DMS53 (cell line): ENCODE data around the gene BID.
"Not testable (repeated sequence)": the region's sequence is repeated elsewhere in the genome, so short reads cannot be mapped to it uniquely, and the experiment has no call there.

Source experiments
- DNase-seq: peaks from one replicate; lab custom pipeline; 2025; lab: John Stamatoyannopoulos, UW

BID gene

DNA sequence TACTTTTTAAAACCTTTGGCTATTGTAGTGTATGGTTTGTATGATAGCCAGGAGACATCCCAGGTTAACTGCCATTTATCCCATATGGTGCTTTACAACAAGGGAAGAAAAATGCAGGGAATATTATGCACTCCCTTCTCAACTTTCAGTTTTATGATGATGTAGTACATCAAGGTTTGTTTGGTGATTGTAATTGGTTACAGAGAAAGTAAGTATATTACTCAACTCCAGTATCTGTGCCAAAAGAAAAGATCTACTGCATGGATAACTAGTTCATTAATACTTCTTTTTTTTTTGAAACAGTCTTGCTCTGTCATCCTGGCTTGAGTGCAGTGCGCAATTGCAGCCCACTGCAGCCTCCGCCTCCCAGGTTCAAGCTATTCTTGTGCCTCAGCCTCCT is 70.5 kb downstream of the BID start:
- no peak for DNase-seq

DNA sequence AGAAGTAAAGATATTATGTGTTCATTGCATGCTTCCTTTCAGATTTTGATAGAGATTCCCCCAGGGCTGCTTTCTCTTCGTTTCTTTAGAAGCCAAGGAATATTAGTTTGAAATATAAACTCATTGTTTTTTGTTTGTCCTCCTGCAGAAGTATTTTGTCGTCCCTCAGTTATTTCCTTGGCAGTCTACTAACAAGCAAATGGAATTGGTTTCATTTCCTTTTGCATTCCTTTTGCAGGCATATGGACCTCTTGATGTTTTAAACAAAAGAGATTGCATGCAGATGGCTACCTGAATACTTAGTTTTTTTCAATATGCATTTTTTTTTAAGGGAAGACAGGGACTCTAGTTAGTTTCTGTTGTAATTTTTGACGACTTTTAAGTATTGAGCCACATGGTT is 73.5 kb downstream of the BID start:
- no peak for DNase-seq

DNA sequence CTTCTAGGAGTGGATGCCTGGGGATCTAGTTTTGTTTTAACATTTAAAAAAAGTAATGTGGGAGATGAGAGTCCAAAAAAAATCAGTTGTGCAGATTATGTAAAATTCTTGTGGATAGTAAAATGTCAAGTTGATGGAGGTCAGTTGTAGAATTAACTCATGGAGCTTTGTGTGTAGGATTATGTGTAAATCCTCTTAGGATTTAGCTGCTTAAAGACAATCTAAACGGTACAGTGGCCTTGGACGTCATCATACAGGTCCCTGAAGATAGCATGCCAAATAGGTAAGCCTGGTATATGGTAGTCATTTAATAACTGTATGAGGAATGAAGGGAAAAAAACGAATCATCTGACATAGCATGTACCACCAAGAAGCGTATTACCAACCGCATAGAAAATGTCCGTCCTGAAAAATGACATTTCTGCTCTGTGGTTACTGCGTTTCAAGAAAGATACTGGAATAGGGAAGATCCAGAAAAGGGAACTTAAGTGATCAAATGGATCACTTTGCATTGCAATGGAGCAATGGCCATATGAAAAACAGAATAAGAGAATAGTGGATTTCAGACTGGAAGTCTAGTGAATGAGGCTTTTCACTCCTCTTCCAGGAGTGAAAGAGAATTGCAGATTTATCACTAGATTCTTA is 74.5 kb downstream of the BID start:
- no peak for DNase-seq

DNA sequence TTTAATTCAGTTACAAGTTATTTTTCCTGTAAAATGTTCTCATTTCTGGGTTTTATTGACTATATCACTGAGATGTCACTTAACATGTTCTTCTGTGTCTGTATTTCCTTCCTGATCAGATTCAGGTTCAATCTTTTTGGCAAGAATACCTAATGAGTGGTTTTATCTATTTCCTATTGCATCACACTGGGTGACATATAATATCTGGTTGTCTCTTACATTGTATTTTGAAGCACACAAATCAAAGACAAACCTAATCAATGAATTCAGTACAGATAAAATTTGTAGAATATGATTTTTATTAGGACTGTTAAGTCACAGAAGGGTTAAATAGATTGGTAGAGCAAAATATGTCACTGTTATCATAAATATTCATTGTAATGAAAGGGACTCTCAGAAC is 75.3 kb downstream of the BID start:
- DNase-seq: no peak

DNA sequence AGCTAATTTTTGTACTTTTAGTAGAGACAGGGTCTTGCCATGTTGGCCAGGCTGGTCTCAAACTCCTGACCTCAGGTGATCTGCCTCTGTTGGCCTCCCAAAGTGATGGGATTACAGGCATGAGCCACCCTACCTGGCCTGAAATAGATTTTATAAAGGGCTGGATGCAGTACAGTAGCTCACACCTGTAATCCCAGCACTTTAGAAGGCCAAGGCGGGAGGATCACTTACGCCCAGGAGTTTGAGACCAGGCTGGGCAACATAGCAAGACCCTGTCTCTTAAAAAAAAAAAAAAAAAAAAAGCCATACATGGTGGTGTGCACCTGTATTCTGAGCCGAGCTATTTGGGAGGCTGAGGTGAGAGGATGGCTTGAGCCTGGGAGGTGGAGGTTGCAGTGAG is 76.0 kb downstream of the BID start:
- DNase-seq: not testable (repeated sequence)

DNA sequence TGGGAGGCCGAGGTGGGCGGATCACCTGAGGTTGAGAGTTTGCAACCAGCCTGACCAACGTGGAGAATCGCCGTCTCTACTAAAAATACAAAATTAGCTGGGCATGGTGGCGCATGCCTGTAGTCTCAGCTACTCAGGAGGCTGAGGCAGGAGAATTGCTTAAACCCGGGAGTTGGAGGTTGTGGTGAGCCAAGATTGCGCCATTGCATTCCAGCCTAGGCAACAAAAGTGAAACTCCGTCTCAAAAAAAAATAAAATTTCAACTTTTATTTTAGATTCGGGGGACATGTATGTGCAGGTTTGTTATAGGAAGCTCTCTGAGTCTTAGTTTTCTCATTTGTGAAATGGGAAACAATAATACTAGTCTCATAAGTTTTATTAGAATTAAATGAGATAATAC is 77.1 kb downstream of the BID start:
- not testable (repeated sequence) for DNase-seq

DNA sequence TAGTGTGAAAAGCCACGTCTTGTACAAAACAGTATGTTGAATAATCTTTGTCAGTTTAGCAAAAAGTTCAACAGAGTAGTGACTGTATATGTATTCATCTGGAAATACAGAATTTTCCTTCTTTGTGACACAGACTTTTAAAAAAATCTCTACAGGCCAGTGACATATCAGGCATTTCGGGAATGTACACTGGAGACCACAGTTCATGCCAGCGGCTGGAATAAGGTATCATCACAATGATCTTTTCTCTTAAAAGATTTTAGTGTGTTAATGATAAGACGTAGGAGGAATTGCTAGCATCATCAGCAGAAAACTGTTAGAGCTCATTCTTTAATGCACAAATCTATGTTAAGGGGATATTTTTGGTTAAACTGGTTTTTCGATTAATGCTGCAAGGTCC is 78.3 kb downstream of the BID start:
- DNase-seq: no peak

DNA sequence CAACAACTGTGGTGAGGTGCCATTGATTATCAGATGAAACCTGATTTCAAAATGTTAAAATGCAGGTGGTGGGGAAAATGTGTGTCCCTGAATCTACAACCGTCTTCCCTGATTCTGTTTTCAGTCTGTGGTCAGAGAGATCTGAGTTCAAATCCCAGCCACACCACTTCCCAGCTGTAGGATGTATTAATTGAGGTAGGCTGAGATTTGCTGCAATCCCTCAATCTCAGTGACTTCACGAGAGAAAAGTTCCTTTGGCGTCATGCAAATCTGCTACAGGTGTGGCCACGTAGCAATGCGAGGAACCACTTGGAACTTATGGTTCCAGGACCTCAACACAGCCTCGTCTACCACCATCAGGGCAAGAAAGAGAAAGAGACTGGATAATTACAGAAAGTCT is 79.5 kb downstream of the BID start:
- no peak for DNase-seq

DNA sequence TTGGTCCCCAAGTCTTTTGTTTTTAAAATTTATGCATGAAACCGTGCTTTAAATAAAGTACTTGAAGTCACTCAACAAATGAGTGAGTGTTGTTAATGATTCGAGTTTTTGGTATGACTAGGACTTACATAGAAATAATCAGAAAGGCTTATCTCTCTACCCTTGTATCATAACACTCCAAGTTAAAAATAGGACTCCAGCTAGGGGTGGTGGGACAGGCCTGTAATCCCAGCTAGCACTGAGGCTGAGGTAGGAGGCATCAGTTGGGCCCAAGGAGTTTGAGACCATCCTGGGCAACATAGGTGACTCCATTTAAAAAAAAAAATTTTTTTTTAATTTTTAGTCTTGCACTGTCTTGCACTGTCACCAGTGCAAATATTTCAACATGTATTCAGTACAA is 80.1 kb downstream of the BID start:
- no peak for DNase-seq

DNA sequence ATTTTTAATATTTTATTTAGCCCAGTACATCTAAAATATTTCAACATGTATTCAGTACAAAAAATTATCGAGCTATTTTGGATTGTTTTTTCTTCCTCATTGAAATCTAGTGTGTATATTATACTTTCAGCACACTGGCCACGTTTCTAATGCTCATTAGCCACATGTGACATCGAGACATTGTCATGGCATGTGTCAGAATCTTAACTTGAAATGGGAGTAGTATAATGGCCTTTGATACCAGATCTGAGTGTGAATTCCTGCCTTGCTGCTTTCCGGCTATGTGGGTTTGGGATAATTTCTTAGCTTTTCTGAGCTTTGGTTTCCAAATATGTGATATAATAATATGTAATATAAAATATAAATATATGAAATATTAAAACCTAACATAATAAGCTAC is 81.4 kb downstream of the BID start:
- no peak for DNase-seq

DNA sequence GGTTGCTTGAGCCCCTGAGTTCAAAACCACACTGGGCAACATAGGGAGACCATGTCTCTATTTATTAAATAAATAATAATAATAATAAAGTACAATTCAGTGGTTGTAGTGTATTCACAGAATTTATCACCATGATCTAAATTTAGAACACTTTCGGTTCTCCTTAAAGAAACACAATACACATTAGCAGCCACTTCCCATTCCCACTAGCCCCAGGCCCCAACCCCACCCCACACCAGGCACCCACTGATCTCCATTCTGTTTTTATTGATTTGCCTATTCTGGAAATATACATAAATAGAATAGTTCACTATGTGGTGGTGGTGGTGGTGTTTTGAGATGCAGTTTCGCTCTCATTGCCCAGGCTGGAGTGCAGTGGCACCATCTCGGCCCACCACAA is 90.0 kb downstream of the BID start:
- DNase-seq: no peak
